Astrocyte of the cerebellum (primary cell): ENCODE data around the gene ITPRIP.
A peak's percentile ranks its signal among the peaks of the same experiment; 100 is the strongest.

Source experiments
- DNase-seq: peaks from one replicate; pipeline ENCODE4 v3.0.0-alpha.2; 2011; ENCODE audit warnings: low read depth
- H3K4me3 ChIP-seq: 2 replicates; pipeline ENCODE4 v1.5.1; 2011; ENCODE audit warnings: mild to moderate bottlenecking, low read depth, low read length, moderate library complexity
- CTCF ChIP-seq: IDR thresholded peaks from 2 replicates; pipeline ENCODE4 v1.5.1; 2012; ENCODE audit warnings: low read length, low read depth, moderate library complexity, mild to moderate bottlenecking; ENCODE audit errors: missing control alignments
- in situ Hi-C: cut with HindIII; loops from 2 replicates; pipeline ENCODE4 v1.10.0; 2017; ENCODE audit warnings: low sequenced_read_pairs

ITPRIP gene

GRCh38 chr10:104350127-104350635 is 11.9 kb upstream of the ITPRIP start:
- TF ChIP-seq CTCF, result peak; percentile 64
- no peak for DNase-seq
- in situ Hi-C loops, result no loop called here
- no peak overlapping the region for H3K4me3 ChIP-seq

DNA sequence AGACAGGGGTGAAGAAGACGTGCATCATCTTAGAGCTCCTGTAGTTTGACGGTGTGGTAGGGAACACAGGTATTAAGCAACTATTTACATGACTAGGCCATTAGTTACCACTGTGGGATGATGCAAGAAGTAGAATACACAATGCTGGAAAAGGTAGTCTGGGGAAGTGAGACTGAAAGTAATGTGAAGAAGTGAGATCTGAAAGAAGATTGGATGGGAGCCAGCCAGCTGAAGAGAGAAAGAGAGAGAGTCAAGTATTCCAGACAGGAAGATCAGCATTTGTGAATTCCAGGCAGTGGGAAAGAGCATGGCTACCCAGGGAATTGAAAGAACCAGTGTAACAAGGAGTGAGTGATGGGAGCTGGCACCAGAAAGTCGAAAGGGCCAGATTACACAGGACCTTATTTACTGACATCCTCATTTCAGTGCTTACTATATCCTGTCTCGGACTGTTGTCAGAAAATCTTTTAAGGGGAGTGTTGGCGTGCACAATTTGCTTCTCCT is 11.4 kb upstream of the ITPRIP start:
- DNase-seq, result no peak
- no peak overlapping the region for H3K4me3 ChIP-seq
- in situ Hi-C loops, result no loop called here
- TF ChIP-seq CTCF, result no peak

DNA sequence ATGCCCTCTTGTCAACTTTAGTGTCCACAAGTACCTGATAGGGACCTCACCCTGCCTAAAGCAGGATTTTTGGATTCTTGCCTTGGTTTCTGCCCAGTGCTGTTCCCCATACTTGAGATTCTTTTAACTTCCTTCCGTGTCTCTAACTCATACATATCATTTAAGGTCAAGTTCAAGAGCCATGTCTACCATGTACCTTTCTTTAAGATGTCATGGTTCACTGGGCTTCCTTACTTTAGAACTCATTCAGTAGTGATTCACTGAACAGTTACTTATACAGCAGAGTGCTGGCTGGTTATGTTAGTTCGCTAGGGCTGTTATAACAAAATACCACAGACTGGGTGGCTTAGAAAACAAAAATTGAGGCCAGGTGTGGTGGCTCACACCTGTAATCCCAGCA is 10.3 kb upstream of the ITPRIP start:
- in situ Hi-C loops, result no loop called here
- no peak for TF ChIP-seq CTCF
- no peak overlapping the region for H3K4me3 ChIP-seq
- no peak for DNase-seq

- DNase-seq, result no peak
- TF ChIP-seq CTCF, result no peak
- H3K4me3 ChIP-seq, result no peak overlapping the region
- in situ Hi-C loops, result no loop called here
Measured at GRCh38 chr10:104347295-104348045, 9.2 kb upstream of the ITPRIP start.

- no peak overlapping the region for H3K4me3 ChIP-seq
- TF ChIP-seq CTCF, result no peak
- no peak for DNase-seq
- in situ Hi-C loops, result no loop called here
Measured at GRCh38 chr10:104345941-104346340, 7.7 kb upstream of the ITPRIP start.

- in situ Hi-C loops, result no loop called here
Measured at GRCh38 chr10:104345515-104345914, 7.2 kb upstream of the ITPRIP start.

More at GRCh38 chr10:104345515-104345914, 7.2 kb upstream of the ITPRIP start:
- no peak overlapping the region for H3K4me3 ChIP-seq
- TF ChIP-seq CTCF, result no peak
- DNase-seq, result no peak
